OCI-M2 (cell line): ENCODE data around the gene YTHDF2.
"Not testable (repeated sequence)": the region's sequence is repeated elsewhere in the genome, so short reads cannot be mapped to it uniquely, and the experiment has no call there.

ENCODE experiments used
- DNase-seq: peaks from one replicate; lab custom pipeline; 2025; ENCODE audit not compliant: unreplicated experiment; lab: John Stamatoyannopoulos, UW

Gene YTHDF2

DNA sequence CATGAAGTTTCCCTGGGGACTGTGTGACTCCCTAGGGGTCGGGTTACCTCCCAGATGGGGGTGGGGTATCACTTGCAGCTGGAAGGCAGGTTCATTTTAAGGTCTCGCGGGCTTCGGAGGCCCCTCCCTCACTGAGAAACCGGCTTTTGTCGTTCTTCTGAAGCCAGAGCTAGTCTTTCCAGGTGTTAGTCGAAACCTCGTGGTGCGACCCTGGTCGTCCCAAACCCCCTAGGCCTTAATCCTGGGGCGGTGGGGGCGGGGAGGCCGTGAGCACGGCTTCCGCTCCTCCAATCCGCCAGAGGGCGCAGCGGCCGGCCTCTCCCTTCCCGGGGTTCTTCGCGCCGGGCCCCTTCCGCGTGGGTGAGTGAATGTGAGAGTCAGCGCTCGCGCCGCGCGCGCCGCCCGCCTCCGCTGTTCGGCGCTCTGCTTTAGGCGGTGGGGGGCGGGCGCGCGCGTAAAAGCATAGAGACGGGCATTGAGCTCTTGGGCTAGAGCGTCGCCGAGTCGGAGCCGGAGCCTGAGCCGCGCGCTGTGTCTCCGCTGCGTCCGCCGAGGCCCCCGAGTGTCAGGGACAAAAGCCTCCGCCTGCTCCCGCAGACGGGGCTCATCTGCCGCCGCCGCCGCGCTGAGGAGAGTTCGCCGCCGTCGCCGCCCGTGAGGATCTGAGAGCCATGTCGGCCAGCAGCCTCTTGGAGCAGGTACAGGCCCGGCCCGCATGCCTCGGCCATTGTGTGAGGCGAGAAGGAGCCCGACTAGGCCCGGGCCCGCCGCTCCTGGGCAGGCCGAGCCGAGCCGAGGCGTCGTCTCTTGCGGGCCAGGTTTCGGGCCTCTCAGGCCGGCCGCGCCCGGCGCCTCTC is at the start of gene YTHDF2:
YTHDF2 (plus strand) TSS at position 491 of the 857 bp plus-strand sequence; CDS start at position 672, 181 bp downstream.
- DNase-seq, result peak; percentile 93

DNA sequence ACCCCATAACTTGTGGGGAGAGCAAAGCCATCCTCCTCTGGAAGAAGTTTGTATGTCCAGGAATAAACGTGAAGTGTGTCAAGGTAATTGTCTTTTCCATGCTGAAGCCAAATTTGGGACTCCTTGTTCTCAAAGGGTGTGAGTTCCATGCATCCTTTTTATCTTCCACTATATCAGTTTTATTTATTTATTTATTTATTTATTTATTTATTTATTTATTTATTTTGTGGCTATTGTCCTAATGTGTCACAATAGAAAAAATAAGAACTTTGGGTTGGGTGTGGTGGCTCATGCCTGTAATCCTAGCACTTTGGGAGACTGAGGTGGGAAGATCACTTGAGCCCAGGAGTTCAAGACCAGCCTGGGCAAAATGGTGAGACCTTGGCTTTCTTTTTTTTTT is 45.1 kb upstream of the YTHDF2 start:
- DNase-seq, result not testable (repeated sequence)

DNA sequence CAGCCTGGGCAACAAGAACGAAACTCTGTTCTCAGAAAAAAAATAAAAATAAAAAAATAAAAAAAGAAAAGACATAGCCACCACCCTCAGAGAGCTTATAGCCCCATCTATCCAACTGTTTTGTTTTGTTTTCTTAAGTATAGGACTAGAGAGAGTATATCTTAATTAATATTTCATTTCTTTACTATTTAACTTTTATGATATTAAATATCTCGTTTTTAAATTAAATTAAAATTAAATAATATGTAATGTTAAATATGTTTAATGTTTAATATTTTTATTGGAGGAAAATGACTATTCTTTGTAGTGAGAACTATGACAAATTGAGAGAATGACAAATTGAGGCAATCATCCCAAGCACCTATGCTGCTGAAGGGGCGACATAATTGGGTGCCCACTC is 33.1 kb upstream of the YTHDF2 start:
- DNase-seq, result no peak

DNA sequence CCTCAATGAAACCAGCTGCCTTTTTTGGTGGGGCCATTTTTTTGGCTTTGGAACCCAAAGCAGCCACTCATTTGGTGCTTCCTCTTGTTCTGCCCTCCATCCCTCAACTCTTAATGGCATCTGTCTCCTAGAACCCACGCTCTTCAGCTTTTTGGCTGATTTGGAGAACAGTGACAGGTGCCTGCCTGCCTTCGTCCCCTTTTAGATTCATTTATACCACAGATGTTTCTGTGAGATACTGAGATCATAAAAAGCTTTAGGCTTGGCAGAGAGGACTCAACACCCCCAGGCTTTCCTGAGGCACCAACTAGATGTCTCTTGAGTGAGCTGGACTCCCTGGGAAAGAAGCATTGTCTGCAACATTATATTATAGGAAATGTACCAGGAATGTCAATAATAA is 20.4 kb upstream of the YTHDF2 start:
- no peak for DNase-seq

DNA sequence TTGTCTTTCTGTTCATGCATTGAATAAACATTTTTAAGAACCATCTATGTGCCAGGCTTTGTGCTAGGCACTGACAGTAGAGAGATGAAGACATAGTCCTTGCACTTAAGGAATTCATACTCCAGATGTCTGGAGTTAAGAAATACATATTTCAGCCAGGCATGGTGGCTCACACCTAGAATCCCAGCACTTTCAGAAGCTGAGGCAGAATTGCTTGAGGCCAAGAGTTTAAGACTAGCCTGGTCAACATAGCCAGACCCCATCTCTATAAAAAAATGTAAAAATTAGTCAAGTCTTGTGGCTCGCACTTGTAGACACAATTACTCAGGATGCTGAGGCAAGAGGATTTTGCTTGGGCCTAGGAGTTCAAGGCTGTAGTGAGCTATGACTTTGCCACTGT is 18.6 kb upstream of the YTHDF2 start:
- no peak for DNase-seq

DNA sequence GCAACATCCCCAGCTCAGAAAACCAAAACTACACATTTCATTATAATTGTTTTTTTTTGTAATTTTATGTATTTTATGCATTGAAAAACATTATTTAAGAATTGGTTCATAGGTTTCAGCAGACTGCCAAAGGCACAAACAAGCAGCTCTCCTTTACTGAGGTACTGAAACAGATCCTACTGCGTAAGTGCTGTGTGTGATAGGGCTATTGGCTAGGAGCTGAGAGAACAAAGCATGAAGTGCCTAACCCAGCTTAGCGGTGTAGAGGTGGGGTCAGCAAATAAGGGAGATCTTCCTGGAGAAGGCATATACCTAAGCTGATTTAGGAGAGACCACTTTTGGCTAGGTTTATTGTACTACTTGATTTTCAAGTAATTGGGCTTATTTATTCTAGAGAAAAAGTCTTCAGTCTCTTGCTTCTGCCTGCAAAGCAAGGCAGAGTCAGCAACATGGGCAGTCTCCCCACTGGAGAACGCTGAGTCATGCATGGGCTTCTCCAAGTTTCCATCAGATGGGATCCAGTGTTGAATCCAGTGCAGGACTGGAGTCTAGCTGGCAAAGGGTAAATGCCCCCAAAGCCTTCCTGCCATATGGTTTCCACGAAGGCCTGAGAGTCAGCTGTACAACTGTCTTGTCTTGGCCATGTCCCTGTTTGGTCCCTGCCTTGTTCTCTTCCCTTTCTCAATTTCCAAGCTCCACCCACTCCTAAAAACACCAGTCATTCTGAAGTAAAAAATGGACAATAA is 18.0 kb upstream of the YTHDF2 start:
- no peak for DNase-seq

DNA sequence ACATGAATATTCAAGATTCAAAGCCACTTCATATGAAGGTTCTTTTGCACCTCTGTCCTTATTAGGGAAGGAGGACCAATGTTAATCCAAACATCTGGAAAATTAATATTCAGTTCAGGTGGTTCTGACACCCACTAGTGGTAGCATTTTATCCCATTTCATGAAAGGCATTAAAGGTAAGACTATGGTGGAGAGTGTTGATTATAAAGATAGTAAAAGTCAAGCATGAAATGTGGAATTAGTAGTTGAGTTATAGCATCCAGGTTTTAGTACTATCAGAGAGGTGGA is 17.5 kb upstream of the YTHDF2 start:
- no peak for DNase-seq

DNA sequence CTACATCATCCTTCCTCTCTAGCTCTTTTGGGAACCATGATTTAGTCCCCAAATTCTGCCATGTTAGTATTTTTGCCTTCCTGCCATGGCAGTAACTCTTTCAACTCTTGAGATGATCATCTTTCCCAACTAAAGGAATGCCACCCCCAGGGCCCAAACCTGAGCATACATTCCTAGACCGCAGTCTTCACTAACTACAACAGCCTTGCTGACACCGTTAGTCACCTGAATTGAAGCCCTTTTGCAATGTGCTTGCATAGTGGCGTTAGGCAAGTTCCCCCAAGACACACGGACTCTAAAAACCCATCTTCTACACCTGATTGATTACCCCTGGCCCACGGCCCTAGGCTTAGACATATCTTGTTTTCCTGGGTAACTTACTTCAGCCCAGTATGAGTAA is 16.4 kb upstream of the YTHDF2 start:
- DNase-seq, result no peak

DNA sequence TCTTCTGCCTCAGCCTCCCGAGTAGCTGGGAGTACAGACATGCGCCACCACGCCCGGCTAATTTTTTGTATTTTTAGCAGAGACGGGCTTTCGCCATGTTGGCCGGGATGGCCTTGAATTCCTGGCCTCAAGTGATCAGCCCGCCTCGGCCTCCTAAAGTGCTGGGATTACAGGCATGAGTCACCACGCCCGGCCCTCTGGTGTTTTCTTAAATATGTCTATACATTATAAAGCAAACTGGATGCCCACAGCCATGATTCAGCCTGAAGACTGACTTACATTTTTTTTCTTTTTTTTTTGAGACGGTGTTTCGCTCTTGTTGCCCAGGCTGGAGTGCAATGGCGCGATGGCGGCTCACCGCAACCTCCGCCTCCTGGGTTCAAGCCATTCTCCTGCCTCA is 14.8 kb upstream of the YTHDF2 start:
- not testable (repeated sequence) for DNase-seq

DNA sequence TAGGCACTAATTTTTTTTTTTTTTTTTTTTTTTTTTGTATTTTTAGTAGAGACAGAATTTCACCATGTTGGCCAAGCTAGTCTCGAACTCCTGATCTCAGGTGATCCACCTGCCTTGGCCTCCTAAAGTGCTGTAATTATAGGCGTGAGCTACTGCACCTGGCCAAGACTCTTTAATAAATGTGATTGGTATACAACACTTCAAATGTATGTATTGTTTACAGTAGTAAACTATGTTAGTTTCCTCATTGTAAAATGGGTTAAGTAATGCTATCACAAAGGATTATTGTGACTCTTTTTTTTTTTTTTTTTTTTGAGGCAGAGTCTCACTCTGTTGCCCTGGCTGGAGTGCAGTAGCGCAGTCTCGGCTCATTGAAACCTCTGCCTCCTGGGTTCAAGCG is 11.4 kb upstream of the YTHDF2 start:
- not testable (repeated sequence) for DNase-seq

DNA sequence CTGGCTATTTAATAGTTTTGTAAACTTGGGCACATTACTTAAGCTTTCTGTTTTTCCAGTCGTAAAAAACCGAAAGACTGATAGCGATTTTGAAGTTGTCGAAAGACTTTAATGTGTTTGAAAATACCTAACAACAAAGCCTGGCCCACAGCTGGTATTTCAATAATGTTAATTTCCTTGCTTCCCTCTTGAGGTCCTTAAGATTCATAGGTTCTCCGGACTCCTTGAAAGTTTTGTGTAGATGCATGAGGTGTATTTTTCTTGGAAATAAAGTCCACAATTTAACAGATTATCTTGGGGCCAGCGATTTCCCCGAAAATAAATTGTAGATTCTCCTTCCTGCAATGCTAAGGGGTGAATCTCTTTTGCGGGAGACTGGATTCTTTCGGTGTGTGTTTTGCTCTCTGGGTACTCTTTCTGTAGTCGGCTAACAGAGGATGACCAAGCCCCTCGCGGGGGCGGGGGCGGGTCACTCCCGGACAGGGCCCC is 735 bp upstream of the YTHDF2 start:
- no peak for DNase-seq

DNA sequence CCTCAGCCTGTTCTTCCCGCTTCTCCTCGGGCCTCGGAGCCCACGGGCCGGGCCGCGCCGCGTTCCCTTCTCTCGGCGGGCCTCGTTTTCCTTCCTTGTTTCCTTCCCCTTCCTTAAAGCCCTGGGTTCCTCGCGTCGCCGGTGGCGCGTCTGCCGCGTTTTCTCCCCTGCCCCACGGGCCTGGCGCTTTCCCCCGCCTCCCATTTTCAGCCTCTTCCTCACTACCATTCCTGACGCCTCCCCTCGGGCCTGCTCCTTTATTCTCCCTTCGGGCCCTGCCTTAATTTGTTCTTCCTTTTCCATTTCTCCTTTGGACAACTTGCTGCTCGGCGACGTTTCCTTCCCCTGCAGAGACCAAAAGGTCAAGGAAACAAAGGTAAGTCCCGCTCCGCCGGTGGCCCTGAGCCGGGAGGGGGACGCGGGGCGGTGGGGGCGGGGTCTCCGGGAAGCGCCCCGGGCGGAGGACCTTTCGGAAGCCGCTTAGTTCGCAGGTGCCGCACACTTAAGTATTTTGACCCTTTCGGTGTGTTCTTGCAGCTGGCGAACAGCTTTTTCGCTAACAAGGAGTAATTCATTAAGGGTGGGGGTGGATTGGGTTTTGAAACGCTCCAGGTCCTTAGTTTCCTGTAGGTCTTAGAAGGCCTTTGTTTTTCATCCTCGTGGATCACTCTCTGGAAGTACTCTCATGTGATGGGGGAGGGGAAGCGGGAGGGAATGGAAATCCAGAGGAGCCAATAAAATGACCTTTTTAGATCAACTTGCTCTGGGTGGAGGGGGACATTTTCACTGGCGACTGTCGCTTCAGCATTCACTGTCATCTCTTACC is 780 bp downstream of the YTHDF2 start:
- DNase-seq, result no peak

DNA sequence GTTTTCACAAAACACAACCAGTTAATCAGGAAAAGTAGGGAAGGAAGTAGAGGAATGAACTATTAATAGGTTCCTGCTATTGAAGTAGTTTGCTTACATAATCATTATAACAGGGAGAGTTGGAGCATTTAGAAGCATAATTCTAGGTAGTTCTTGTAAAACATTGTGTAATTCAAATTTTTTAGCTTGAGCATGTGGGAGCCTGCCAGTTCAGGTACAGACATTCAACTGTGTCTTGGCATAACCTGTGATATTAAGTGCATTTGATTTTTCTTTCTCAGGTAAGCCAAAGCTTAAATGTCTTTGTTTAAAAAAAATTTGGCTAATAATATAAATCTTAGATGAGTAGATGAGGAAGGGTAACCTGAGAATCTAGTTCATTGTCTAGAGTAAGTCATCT is 3.4 kb downstream of the YTHDF2 start:
- no peak for DNase-seq

DNA sequence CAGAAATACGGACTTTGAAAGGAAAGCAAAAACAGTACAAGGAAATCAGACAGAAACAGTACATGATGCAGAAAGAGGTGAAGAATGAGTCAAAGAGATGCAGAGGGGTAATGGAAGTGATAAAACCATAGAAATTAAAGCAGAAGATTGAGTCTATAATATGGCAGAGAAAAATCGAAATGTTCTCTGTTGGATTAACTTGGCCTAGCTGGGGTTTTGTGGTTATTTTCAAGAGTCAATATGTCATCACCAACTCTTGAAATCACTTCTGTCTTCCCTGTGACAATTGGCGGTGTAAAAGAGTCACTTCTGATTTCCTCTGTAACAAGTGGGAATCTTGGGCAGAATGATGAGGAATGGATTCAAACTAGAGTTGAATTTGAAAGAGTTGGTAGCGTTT is 7.4 kb downstream of the YTHDF2 start:
- no peak for DNase-seq

DNA sequence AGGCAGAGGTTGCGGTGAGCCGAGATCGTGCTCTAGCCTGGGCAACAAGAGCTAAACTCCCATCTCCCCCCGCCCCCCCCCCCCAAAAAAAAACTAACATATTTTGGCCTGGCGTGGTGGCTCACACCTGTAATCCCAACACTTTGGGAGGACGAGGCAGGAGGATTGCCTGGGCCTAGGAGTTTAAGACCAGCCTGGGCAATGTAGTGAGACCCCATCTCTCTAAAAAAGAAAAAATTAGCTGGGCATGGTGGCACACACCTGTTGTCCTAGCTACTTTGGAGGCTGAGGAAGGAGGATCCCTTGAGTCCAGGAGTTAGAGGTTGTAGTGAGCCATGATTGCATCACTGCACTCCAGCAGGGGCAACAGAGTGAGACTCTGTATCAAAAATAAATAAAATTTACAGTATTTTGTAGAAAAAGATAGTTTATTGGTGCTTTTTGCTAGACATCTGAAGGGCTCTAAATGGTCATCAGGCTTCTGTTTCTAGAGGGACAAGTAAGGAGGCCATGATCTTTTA is 9.0 kb downstream of the YTHDF2 start:
- no peak for DNase-seq

DNA sequence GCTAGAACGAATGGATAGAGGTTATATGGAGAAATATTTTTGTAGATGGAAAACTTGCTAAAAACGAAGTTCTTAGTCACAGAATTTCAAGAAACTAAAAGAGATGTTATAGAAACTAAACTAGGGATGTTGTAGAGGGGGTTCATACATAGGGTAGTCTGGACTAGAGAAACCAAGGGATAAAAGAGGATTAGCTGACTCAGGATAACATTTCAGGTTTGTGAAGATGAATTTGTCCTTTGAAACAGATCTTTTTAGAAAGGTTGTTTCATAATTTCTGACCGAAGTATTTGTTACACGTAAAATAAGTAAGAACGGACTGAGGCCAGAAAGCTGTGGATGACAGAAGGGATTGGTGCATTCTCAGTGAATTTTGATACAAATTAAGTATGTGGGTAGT is 13.6 kb downstream of the YTHDF2 start:
- DNase-seq, result no peak

DNA sequence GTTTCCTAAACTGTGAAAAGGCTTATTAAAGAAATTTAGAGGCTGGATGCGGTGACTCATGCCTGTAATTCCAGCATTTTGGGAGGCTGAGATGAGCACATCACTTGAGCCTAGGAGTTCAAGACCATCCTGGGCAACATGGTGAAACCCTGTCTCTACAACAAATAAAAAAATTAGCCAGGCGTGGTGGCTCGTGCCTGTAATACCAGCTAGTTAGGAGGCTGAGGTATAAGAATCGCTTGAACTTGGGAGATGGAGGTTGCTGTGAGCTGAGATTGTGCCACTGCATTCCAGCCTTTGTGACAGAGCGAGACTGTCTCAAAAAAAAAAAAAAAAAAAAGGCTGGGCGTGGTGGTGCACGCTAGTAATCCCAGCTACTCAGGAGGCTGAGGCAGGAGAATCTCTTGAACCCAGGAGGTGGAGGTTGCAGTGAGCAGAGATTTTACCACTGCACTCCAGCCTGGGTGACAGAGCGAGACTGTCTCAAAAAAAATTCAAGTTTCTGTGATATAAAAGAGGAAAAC is 14.1 kb downstream of the YTHDF2 start:
- not testable (repeated sequence) for DNase-seq

DNA sequence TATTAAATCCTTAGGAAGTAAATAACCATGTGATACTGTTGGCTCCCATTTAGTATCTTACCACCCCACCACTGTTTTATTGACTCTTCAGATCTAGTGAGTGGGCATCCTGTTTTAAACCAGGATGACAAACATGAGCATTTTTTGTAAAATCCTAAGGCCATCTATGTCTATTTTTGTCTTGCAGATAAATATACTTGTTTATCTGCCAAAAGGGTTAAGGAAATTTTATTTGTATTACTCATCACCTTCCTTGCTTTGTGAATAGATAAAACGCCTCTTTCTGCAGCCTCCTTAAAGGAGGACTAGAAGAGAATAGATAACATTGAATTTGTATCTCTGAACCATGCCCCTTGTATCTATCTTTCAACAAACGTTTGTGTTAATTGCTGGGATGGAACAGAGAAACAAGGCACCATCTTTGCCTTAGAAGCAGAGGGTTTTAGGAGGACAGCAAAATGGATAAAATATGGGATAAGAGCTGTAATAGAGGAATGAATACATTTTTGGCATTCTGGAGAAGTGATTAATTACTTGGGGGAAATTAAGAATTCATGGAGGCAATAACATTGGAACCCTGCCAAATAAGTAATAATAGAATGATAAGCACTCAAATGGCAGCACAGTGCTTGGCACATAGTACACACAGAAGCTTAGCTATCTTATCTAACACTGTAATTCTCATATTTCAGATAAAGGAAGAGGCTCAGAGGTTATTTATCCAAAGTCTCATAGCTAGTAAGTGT is 14.7 kb downstream of the YTHDF2 start:
- no peak for DNase-seq

DNA sequence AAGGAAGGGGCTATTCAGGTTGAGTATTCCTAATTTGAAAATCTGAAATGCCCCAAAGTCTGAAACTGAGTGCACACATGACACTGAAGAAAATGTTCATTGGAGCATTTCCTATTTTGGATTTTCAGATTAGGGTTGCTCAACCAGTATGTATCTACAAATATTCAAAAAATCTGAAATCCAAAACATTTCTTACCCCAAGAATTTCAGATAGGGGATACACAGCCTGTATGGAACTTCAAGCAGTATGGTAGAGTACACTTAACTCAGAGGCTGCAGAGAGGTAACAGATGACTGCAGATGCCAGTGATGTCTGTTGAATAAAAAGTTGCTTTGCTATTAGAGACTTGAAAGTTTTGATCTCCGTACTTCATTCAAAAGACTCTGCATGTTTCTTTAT is 19.0 kb downstream of the YTHDF2 start:
- no peak for DNase-seq

DNA sequence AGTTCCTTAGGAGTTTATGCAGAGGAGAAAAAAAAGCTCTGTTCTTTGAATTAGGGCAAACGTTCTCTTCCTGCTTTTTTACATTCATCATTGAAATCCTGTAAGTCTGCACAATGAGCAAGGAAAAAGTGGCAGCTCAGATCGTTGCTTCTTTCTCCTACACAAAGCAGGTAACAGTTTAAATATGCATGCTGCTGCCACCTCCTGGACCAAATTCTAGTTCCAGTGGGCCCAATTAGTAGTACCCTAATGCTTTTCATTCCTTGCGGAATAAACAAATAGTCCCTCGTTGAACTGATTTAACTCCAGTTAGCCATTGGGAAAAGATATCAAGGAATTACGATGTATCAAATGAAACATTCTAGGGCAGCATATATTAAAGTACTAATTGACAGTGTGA is 20.1 kb downstream of the YTHDF2 start:
- DNase-seq, result no peak
